ENCODE results near the gene MMP27.

The MMP27 gene

DNA sequence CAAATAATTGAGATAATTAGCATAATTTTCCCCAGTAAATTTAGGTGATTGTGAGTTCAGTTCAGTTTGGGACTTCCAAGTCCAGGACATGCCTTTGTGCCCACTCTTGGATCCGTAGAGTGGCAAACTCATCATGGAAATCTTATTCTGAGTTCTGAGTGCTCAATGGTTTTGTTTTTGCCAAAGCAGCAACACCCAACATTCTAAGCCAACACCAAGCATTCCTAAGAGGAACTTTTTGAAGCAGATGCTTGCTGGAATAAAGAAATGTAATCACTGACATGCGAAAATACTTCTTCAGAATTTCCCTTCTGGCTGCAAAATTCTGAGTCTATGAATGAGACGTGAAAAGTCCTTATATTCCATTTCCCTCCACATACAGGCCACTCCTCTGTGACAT lies 10.4 kb downstream of the MMP27 start:
- DNase-seq, result no peak

DNA sequence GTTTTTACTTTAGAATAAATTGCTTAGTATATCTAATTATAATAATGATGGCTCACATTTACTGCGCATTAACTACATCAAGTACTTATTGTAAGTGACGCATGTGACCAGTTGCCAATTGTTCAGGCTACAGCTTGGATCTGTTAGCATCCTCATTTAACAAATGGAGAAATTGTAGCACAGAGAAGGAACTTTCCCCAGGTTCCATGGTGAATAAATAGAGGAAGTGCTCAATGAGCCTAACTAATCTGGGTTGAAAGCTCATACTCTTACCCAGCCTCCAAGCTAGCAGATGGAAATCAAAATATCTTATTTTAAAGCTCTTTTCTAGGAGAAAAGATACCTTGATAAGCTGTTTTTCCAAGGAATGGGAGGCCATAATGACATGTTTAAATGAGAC lies 19.8 kb downstream of the MMP27 start:
- DNase-seq, result no peak

DNA sequence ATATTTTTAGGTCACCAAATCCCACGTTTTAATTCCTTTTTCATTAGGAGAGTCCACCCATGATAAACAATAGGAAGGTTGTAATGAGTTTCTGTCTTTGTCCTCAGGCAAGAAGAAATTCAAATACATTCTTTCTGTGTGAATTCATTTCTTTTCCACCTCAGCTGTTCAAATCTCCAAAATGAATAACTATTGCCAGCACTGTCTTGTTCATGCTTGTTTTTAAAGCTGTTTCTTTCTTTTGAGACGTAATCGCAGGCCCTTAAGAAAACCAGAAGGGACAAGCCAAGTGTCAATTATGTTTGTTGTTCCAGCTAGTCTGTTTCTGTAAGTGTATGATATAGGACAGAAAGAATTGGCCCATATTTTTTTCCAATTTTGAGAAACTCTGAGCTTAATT lies 20.2 kb downstream of the MMP27 start:
- DNase-seq, result no peak

DNA sequence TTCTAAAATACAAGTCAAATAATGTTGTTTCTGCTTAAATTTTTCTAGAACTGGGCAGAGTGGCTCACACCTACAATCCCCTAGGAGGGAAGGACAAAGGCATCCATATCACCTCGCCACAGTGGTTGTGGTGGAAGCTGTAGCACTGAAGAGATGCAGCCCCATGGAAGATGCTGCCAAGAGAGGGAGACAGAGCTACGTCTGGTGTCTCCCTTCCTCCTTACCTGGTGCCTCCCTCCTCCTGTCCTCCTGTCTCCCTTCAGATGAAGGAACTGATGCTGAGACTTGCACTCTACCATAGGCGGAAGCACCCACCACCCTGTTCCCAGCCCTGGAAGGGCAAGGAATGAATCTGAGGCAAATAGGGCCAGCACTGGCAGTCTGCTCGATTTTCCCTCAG lies 22.3 kb downstream of the MMP27 start:
- no peak for DNase-seq

DNA sequence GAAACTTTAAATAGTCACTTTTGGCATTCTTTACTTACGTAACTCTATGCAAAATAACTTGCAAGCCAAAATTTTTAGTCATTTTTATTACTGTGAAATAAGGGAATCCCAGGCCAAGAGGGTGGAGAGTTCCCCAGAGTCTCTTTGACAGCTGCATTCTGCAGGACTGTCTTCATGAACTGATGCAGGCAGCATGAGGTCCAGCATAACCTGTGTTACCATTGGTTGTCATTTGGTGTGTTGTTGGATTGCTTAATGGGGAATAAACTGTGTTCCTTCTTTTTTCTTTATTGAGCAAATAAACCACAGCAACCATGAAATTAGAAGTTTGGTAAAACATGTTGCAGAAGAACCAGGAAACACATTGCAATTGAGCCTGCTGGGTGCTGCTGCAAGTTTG lies 24.6 kb downstream of the MMP27 start:
- DNase-seq, result no peak

DNA sequence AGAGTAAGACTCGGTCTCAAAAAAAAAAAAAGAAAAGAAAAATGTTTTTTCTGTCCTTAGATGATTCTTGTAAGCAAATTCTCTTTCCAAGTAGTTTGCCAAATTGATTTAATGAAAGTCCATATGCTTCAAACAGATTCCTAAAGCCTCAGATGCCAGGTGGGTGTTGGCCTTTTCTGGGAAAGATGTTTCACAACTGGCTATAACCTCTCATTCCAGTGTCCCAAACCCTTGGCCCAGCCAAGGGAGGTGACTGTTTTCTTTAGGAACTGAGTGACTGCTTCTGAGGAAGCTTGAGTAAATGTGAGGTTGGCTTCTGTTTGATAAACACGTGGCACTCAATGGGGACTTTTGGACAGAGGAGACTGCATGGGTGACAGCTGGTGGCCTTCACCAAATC lies 27.5 kb downstream of the MMP27 start:
- no peak for DNase-seq

DNA sequence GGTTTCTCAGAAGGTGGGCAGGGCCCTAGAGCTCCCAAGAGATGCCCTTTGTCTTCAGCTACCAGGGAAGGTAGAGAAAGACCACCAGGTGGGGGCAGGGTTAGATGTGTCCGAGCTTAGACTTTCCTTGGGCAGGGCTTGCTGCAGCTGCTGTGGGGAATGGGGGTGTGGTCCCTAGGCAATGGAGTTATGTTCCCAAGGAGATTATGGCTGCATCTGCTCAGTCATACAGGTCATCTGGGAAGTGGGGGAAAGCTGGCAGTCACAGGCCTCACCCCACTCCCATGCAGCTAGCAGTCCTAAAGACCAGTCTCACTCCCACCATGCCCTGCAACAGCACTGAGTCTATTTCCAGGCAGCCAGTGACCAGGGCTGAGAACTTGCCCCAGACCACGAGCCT lies 29.5 kb downstream of the MMP27 start:
- no peak for DNase-seq

DNA sequence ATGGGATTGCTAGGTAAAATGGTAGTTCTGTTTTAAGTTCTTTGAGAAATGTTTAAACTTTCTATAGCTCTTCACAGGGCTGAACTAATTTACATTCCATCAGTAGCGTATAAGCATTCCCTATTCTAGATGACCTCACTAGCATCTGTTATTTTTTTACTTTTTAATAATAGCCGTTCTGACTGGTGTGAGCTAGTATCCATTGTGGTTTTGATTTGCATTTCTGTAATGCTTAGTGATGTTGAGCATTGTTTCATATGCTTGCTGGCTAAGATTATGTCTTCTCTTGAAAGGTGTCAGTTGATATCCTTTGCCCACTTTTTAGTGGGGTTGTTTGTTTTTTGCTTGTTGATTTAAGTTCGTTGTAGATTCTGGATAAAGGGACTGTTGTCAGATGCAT lies 35.9 kb downstream of the MMP27 start:
- DNase-seq, result no peak

DNA sequence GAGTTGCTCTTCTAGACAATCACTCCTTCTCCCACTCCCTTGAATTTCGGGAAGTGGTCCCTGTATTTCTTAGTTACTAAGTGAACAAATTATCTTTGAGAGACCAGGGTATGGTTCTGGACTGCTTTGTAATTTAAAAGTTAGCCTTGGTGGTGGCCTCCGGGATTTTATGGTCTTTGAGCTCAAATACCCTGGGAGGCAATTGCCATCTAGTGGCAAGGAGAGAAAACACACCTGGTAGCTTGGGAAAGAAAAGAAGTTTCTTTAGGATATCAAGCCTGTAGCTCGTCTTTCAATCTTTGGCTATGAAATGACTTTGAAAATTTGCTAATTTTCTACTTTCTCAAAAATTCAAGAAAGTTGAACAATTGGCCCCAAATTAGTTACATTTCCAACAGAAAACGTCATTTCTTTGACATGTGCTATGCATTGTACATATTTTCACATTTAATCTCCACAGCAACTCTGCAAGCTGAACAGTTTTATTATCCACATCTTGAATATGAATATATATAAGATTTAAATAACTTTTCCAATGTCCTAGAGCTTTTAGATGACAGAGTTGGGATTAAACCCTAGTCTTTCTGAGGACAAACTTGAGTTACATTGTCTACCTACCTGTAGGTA lies 39.1 kb downstream of the MMP27 start:
- DNase-seq, result peak; percentile 24

DNA sequence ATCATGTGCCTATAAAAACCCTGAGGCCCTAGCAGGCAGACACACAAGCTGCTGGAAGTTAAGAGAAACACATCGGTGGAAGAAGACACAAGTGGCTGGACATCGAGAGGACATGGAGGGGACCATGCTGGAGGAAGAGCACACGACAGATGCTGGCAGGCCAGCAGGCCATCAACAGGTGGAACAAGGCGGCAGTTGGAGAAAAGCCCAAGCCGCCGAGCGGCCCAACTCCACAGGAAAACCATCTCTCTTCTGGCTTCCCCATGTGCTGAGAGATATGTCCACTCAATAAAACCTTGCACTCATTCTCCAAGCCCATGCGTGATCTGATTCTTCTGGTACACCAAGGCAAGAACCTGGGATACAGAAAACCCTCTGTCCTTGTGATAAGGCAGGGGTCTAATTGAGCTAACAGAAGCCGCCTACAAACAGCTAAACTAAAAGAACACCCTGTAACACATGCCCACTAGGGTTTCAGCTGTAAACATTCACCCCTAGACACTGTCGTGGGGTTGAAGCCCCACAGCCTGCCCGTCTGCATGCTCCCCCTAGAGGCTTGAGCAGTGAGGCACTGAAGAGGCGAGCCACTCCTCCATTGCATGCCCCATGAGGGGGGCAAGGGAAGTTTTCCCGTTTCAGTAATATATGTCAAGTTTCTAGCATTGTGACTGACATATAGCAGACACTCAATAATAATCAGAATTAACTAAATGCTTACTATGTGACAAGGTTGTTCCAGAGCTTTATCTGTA lies 41.4 kb downstream of the MMP27 start:
- DNase-seq, result no peak

DNA sequence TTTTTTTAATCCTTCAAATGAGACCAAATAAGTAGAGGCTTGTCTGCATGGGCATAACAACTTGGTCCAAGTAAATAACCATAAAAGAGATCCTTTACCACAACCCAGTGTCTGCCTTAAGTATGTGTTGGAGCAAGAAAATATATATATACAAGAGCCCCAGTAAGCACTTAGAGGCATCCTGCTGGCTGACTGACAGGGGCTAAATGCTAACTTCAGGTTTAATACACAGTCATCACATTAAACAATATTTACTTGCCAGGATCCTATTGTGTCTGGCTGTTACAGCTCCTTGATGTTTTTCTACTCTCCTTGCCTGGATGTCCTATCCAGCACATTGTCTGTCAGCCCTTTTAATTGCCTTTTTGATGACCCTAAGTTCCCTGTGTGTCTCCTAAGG lies 43.0 kb downstream of the MMP27 start:
- no peak for DNase-seq

DNA sequence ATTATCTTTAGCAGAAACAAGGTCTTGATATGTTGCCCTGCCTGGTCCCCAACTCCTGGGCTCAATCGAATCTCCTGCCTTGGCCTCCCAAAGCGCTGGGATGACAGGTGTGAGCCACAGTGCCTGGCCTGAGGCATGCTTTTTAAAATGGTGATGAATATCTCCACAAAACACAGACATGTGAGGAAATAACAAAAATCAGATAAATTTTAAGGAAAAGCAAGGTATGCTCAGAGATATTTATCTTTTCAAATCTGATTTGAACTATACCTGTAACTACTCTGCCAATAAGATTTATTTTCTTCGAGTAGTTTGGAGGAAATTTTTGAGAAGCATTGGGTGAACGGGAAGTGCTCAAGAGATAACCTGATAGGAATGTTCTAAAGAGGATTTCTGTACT lies 44.5 kb downstream of the MMP27 start:
- DNase-seq, result no peak

DNA sequence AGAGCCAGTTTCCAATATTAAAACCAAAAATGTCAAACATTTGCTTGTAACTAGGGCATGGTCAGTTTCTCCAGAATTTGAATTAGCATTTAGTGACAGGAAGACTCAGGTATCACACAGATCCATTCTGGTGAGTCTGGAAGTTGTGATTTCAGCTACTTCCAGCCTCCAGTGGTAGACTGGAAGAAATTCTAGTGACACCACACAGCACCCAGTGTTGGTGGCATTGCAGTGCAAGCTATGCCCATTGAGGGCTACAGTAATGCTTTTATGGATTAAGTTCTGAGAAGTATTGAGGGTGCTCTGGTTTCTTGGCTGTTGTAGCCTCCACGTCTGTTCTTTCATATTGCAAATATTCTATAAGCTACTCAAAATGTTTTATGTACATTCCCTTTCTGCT lies 49.0 kb downstream of the MMP27 start:
- no peak for DNase-seq

DNA sequence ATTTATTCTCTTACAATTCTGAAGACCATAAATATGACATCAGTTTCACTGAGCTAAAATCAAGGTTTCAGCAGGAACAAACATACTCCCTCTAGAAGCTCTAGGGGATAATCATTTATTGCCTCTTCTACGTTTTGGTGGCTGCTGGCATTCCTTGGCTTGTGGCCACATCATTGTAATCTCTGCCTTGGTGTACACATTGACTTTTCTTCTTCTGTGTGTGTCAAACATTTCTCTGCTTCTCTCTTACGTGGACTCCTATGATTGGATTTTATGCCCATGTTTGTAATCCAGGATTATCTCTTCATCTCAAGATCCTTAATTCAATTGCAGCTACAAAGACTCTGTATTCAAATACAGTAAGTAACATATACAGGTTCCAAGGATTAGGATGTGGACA lies 50.0 kb downstream of the MMP27 start:
- DNase-seq, result no peak

DNA sequence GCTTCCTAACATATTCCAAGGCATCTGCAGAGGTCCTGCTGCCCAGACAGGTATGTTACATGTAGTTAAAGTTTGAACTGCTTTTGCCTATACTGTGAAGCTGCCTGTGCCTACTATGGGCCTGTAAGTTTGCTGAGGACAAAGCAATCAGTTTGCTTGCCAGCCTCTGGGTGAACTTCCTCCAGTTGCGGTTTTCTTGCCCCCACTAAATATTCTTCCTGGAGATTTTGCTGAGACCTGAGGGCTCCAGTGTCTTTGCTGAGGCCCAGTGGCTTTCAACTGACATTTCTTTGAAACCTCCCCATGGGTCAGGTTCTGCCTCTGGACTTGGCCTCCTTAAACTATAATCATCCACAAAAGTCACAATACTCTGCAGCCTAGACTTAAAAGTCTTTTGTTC lies 50.8 kb downstream of the MMP27 start:
- DNase-seq, result no peak

DNA sequence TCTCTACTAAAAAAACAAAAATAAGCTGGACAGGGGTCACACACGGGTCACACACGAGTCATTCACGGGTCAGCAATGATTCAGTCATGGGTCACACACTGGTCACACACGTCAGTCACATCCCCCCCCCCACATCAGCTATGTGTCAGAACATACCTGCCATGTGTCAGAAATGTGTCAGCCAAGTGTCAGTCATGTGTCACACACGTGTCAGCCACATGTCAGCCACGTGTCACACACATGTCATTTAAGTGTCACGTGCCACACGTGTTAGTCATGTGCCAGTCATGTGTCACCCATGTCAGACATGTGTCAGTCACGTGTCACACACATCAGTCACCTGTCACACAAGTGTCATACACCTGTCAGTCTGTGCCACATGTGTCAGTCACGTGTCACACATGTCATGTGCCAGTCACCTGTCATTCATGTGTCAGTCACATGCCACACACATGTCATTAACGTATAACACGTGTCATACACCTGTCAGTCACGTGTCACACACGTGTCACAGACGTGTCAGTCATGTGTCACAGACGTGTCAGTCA lies 51.8 kb downstream of the MMP27 start:
- DNase-seq, result no peak

DNA sequence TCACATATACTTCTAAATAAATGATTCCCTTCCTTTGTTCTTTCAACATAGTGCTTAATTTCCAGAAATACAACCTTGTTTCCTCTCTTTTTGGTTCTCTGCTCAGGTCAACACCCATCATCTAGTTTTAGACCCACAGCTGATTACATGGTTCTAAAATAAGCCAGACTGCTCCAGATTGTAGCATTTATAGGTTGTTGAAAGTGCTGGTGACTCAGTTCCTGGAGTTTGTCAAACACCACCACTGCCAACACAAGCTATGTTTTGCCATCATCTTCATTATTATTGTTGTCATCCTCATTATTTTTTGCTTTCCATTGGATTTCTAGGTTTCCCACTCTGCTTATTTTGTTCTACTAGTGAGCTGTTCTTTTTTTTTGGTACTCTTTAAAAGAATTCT lies 58.1 kb downstream of the MMP27 start:
- no peak for DNase-seq

DNA sequence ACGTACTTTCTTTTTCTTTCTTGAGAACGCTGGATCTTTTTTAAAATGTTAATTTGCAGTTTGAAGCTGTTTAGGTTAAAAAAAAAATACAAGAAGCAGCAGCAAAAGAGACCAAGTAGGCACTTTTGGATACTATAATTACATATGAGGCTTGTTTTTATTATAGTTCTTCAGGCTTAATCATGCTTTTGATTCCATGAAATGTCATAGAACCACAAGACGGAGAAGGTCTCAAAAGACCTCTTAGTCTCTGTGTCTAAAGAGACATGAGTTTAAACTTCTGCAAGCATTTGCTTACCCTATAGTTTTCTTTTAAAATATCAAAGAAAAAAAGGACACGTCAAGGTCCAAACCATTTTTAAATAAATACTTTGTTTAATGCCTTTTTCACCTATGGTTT lies 61.6 kb downstream of the MMP27 start:
- no peak for DNase-seq

Measured in NCI-H748 treated with DMSO at 0.1 percent for 48 hours (cell line).